ENCODE results near the gene COL23A1. TPM values are rescaled to one million over a fixed set of nuclear protein-coding genes. Genes with fewer than 3 reads are reported as not detected.
A peak's percentile ranks its signal among the peaks of the same experiment; 100 is the strongest.

Gene COL23A1
- total RNA-seq, 1 experiment from 2014 or later = not detected

DNA sequence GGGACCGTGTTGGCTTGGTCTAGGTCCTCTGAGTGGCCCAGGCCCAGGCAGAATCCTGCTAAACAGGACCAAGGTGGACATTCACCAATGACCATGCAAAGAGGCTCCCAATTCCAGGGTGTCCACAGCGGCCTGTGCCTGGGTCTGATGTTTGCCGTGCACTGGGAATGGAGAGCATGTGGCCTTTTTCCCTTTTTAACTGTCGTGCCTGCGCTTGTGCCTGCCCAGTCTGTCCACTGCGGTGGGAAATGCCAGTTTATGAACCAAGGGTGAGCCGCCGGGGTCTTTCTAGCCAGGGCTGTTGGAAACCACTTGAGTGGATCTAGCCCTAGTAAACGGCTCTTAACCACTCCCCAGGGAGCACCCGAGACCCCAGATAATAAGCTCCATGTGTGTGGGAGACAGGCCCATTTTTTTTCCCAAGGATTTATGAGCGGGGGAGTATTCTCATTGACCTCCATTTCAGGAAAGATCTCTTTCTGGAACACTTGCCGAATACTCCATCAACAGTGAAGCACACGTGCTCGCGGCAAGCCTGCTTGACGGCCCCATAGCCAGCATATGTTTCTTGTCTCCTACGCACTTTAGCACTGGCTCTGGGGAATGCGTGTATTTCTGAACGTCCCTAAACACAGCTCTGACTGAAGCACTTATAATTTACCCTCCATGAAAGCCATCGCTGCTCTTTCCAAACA, 264.4 kb downstream of the COL23A1 start:
- no peaks in the 10 kb centered on the region for H3K9me3 ChIP-seq (ENCODE audit: low read depth, low read length, poor library complexity, severe bottlenecking)
- no TSS peak for BruUV-seq (replicated peaks)
- ChIA-PET CTCF (interaction anchor here (0.6 kb wide), 1 partner anchor 14 kb away, joined by 3 read pairs; no protein-coding TSS in a partner anchor), POLR2A (ENCODE audit: low non-redundant PET) (interaction anchor here (0.6 kb wide), 1 partner anchor 39 kb away, joined by 3 read pairs; no protein-coding TSS in a partner anchor)
- H3K36me3 ChIP-seq (ENCODE audit: insufficient read depth, low read length, poor library complexity, severe bottlenecking) = no peaks in the 10 kb centered on the region
- peak; percentile 2 for DNase-seq (ENCODE audit: low spot score)
- H3K27ac ChIP-seq (ENCODE audit: low read depth, low read length, poor library complexity, severe bottlenecking) = no peak overlapping the region
- TF ChIP-seq, protein P1, sequence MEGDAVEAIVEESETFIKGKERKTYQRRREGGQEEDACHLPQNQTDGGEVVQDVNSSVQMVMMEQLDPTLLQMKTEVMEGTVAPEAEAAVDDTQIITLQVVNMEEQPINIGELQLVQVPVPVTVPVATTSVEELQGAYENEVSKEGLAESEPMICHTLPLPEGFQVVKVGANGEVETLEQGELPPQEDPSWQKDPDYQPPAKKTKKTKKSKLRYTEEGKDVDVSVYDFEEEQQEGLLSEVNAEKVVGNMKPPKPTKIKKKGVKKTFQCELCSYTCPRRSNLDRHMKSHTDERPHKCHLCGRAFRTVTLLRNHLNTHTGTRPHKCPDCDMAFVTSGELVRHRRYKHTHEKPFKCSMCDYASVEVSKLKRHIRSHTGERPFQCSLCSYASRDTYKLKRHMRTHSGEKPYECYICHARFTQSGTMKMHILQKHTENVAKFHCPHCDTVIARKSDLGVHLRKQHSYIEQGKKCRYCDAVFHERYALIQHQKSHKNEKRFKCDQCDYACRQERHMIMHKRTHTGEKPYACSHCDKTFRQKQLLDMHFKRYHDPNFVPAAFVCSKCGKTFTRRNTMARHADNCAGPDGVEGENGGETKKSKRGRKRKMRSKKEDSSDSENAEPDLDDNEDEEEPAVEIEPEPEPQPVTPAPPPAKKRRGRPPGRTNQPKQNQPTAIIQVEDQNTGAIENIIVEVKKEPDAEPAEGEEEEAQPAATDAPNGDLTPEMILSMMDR (conservative IDR thresholded peaks at IDR 0.05; ENCODE audit: low read depth, low read length) = no peak
- TF ChIP-seq EZH2 (IDR thresholded peaks at IDR 0.05; ENCODE audit: borderline replicate concordance, low read depth, low read length, poor library complexity, severe bottlenecking) = no peak
- no peaks in the 10 kb centered on the region for H3K27me3 ChIP-seq (replicated peaks; ENCODE audit: insufficient read depth, low read depth, low read length, poor library complexity)
- intact Hi-C loops (cut with micrococcal nuclease; ENCODE audit: unreplicated experiment) = no loop called here
- no peaks in the 10 kb centered on the region for H3K4me1 ChIP-seq (ENCODE audit: insufficient read depth, low read length, poor library complexity, severe bottlenecking)
- H3K4me3 ChIP-seq (ENCODE audit: low read depth, low read length, poor library complexity, severe bottlenecking) = no peak overlapping the region

DNA sequence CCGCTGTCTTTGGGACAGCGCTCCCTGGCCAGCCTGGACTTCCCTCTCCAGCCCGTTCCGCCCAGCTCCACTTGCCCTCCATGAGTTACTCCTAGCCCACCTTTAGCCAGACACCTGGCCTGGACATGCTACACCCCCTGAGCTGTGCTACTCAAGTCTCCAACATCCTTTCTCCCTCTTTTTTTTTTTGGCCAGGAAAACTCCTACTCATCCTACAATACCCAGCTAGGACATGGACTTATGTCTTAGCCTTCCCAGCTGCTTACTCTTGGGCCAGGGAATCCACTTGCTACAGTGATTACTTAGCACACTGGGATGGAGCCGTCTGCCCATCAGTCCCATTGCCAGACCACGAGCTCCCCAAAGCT, 264.9 kb downstream of the COL23A1 start:
- DNase-seq (ENCODE audit: low spot score) = no peak
- BruUV-seq (replicated peaks) = no TSS peak
- no peak overlapping the region for H3K4me3 ChIP-seq (ENCODE audit: low read depth, low read length, poor library complexity, severe bottlenecking)
- CTCF ChIA-PET = no interaction called here
- POLR2A ChIA-PET (ENCODE audit: low non-redundant PET) = no interaction called here
- no peaks in the 10 kb centered on the region for H3K9me3 ChIP-seq (ENCODE audit: low read depth, low read length, poor library complexity, severe bottlenecking)
- no peaks in the 10 kb centered on the region for H3K4me1 ChIP-seq (ENCODE audit: insufficient read depth, low read length, poor library complexity, severe bottlenecking)
- H3K36me3 ChIP-seq (ENCODE audit: insufficient read depth, low read length, poor library complexity, severe bottlenecking) = no peaks in the 10 kb centered on the region
- no peak overlapping the region for H3K27ac ChIP-seq (ENCODE audit: low read depth, low read length, poor library complexity, severe bottlenecking)
- intact Hi-C loops (cut with micrococcal nuclease; ENCODE audit: unreplicated experiment) = no loop called here
- no peaks in the 10 kb centered on the region for H3K27me3 ChIP-seq (replicated peaks; ENCODE audit: insufficient read depth, low read depth, low read length, poor library complexity)
- TF ChIP-seq, protein P1 (conservative IDR thresholded peaks at IDR 0.05; ENCODE audit: low read depth, low read length) = no peak
- TF ChIP-seq EZH2 (IDR thresholded peaks at IDR 0.05; ENCODE audit: borderline replicate concordance, low read depth, low read length, poor library complexity, severe bottlenecking) = no peak

DNA sequence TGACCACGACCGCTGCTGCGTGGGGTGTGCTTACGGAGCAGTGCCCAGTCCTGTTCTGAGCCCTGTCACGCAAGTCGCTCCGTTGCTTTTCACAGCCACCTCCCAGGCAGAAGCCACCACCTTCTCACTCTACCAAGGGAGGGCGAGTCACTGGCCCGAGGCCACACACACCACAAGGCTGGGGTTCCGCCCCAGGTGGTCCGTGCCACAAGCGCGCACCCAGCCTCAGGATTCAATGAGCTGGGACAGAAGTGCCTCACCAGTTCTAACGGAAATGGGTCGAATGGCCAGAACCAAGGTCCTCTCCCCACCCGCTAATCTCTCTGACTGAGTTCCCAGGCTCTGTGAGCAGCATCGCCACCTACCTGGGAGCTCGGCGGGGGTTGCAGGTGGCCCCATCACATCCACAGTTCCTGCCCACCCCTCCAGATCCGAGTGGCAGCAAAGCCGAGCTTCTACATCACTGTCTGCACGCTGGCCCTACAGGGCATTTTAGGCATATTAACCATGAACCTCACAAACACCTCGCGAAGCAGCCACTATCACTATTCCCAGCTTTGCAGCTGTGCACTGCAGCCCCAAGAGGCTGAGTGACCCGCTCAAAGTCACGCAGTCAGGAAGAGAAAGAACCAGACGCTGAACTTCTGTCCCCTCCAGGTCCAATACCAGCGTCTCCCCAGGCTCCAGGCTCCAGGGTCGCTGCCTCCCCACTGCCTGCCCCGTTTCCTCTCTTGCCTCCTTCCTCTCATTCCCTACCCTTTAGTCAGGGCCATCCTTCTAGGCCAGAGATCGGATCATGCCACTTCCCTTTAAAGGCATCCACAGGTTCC, 265.5 kb downstream of the COL23A1 start:
- Histone ChIP-seq H3K27me3 (replicated peaks; ENCODE audit: insufficient read depth, low read depth, low read length, poor library complexity) (no peaks in the 10 kb centered on the region), H3K9me3 (ENCODE audit: low read depth, low read length, poor library complexity, severe bottlenecking) (no peaks in the 10 kb centered on the region), H3K27ac (ENCODE audit: low read depth, low read length, poor library complexity, severe bottlenecking) (no peak overlapping the region), H3K4me3 (ENCODE audit: low read depth, low read length, poor library complexity, severe bottlenecking) (no peak overlapping the region), H3K36me3 (ENCODE audit: insufficient read depth, low read length, poor library complexity, severe bottlenecking) (no peaks in the 10 kb centered on the region), H3K4me1 (ENCODE audit: insufficient read depth, low read length, poor library complexity, severe bottlenecking) (no peaks in the 10 kb centered on the region)
- ChIA-PET POLR2A (ENCODE audit: low non-redundant PET) (no interaction called here), CTCF (no interaction called here)
- no peak for DNase-seq (ENCODE audit: low spot score)
- no TSS peak for BruUV-seq (replicated peaks)
- intact Hi-C loops (cut with micrococcal nuclease; ENCODE audit: unreplicated experiment) = no loop called here
- no peak for TF ChIP-seq EZH2 (IDR thresholded peaks at IDR 0.05; ENCODE audit: borderline replicate concordance, low read depth, low read length, poor library complexity, severe bottlenecking)
- TF ChIP-seq, protein P1 (conservative IDR thresholded peaks at IDR 0.05; ENCODE audit: low read depth, low read length) = no peak
